HEK293 (cell line): ENCODE results near the gene ULBP2.

Experiments
- CTCF ChIA-PET: fragments of 350-600 bp; formaldehyde crosslinking; extraction: SDS; loops from one replicate; lab custom pipeline; 2021; ENCODE audit warnings: antibody characterized with exemption; lab: Yijun Ruan, JAX
- POLR2A ChIA-PET: fragments of 300-600 bp; formaldehyde crosslinking; extraction: SDS; loops from one replicate; lab custom pipeline; 2020; ENCODE audit warnings: antibody characterized with exemption, inconsistent platforms; lab: Yijun Ruan, JAX
- H3K27ac ChIP-seq: fragments of 200-500 bp; sonication (Bioruptor generic); 2 replicates; pipeline ENCODE4 v1.5.1; 2014; ENCODE audit warnings: low read depth, low read length, control low read depth, inconsistent platforms; ENCODE audit errors: extremely low read depth
- H3K36me3 ChIP-seq, 2 experiments: fragments of 200-500 bp in 1 of 2; sonication (Bioruptor generic) in 1 of 2; 1 replicate in 1 of 2; 2 replicates in 1 of 2; pipeline ENCODE4 v1.5.1; 2014 to 2017; ENCODE audit warnings: inconsistent platforms in 2 of 2, low read length in 2 of 2; ENCODE audit not compliant: control insufficient read depth in 2 of 2, insufficient read depth in 1 of 2
- H3K4me1 ChIP-seq: fragments of 200-500 bp; sonication (Bioruptor generic); 2 replicates; pipeline ENCODE4 v1.5.1; 2014; ENCODE audit warnings: mild to moderate bottlenecking, low read length, inconsistent platforms; ENCODE audit not compliant: control insufficient read depth, insufficient read depth
- H3K4me3 ChIP-seq: 2 replicates; pipeline ENCODE4 v1.5.1; 2011; ENCODE audit warnings: low read depth, mild to moderate bottlenecking, control low read depth, low read length, moderate library complexity
- H3K9me3 ChIP-seq: fragments of 200-500 bp; sonication (Bioruptor generic); 2 replicates; pipeline ENCODE4 v1.5.1; 2014; ENCODE audit warnings: low read depth, low read length, inconsistent platforms; ENCODE audit not compliant: control insufficient read depth, insufficient read depth
- BCL6B ChIP-seq: fragments of 450-650 bp; formaldehyde crosslinking; IDR thresholded peaks from 2 replicates; pipeline ENCODE4 v1.5.1; 2017; ENCODE audit warnings: missing biosample characterization, missing genetic modification characterization
- GFI1B ChIP-seq: fragments of 450-650 bp; formaldehyde crosslinking; IDR thresholded peaks from 2 replicates; pipeline ENCODE4 v1.5.1; 2016; ENCODE audit warnings: missing biosample characterization, missing genetic modification characterization
- INSM2 ChIP-seq: fragments of 450-650 bp; formaldehyde crosslinking; IDR thresholded peaks from 2 replicates; pipeline ENCODE4 v1.5.1; 2016; ENCODE audit warnings: missing biosample characterization, missing genetic modification characterization
- KLF10 ChIP-seq: fragments of 450-650 bp; IDR thresholded peaks from 2 replicates; pipeline ENCODE4 v1.5.1; 2018; ENCODE audit warnings: missing biosample characterization, mild to moderate bottlenecking, missing genetic modification characterization
- MYNN ChIP-seq: fragments of 450-650 bp; formaldehyde crosslinking; IDR thresholded peaks from 2 replicates; pipeline ENCODE4 v1.5.1; 2016; ENCODE audit warnings: missing biosample characterization, missing genetic modification characterization, borderline replicate concordance
- ZFP37 ChIP-seq: fragments of 450-650 bp; formaldehyde crosslinking; IDR thresholded peaks from 2 replicates; pipeline ENCODE4 v1.5.1; 2016; ENCODE audit warnings: missing biosample characterization, missing genetic modification characterization
- ZNF132 ChIP-seq: fragments of 450-650 bp; formaldehyde crosslinking; IDR thresholded peaks from 2 replicates; pipeline ENCODE4 v1.5.1; 2017; ENCODE audit warnings: missing biosample characterization, missing genetic modification characterization, borderline replicate concordance
- ZNF155 ChIP-seq: fragments of 450-650 bp; formaldehyde crosslinking; IDR thresholded peaks from 2 replicates; pipeline ENCODE4 v1.5.1; 2016; ENCODE audit warnings: missing biosample characterization, missing genetic modification characterization
- ZNF266 ChIP-seq: fragments of 450-650 bp; formaldehyde crosslinking; IDR thresholded peaks from 2 replicates; pipeline ENCODE4 v1.5.1; 2016; ENCODE audit warnings: missing biosample characterization, missing genetic modification characterization, low read depth
- ZNF362 ChIP-seq: fragments of 450-650 bp; formaldehyde crosslinking; IDR thresholded peaks from 2 replicates; pipeline ENCODE4 v1.5.1; 2016; ENCODE audit warnings: missing biosample characterization, missing genetic modification characterization
- ZNF404 ChIP-seq: fragments of 450-650 bp; formaldehyde crosslinking; IDR thresholded peaks from 2 replicates; pipeline ENCODE4 v1.5.1; 2017; ENCODE audit warnings: missing biosample characterization, missing genetic modification characterization
- ZNF433 ChIP-seq: fragments of 450-650 bp; formaldehyde crosslinking; IDR thresholded peaks from 2 replicates; pipeline ENCODE4 v1.5.1; 2016; ENCODE audit warnings: missing biosample characterization, missing genetic modification characterization, low read depth
- ZNF518A ChIP-seq: fragments of 450-650 bp; formaldehyde crosslinking; conservative IDR thresholded peaks from 2 replicates; pipeline ENCODE4 v1.5.1; 2016; ENCODE audit warnings: low read depth, missing biosample characterization, missing genetic modification characterization
- ZNF544 ChIP-seq: fragments of 450-650 bp; formaldehyde crosslinking; IDR thresholded peaks from 2 replicates; pipeline ENCODE4 v1.5.0; 2017; ENCODE audit warnings: missing biosample characterization, missing genetic modification characterization
- ZNF664 ChIP-seq: fragments of 450-650 bp; formaldehyde crosslinking; IDR thresholded peaks from 2 replicates; pipeline ENCODE4 v1.5.1; 2016; ENCODE audit warnings: missing biosample characterization, missing genetic modification characterization
- ZNF670 ChIP-seq: fragments of 450-650 bp; formaldehyde crosslinking; IDR thresholded peaks from 2 replicates; pipeline ENCODE4 v1.5.1; 2016; ENCODE audit warnings: missing biosample characterization, missing genetic modification characterization, low read depth
- ZNF785 ChIP-seq: fragments of 450-650 bp; formaldehyde crosslinking; IDR thresholded peaks from 2 replicates; pipeline ENCODE4 v1.5.1; 2016; ENCODE audit warnings: missing biosample characterization, missing genetic modification characterization
- ZXDB ChIP-seq: fragments of 450-650 bp; formaldehyde crosslinking; IDR thresholded peaks from 2 replicates; pipeline ENCODE4 v1.5.1; 2016; ENCODE audit warnings: missing biosample characterization, missing genetic modification characterization

Gene ULBP2

GRCh38 chr6:149909701-149910470 lies 31.9 kb upstream of the ULBP2 start:
- ChIA-PET CTCF (interaction anchor here (0.7 kb wide), 1 partner anchor 14 kb away, joined by 4 read pairs; no protein-coding TSS in a partner anchor), POLR2A (no interaction called here)
- Histone ChIP-seq H3K4me1 (no peaks in the 10 kb centered on the region), H3K27ac (no peak overlapping the region), H3K9me3 (no peaks in the 10 kb centered on the region), H3K4me3 (no peak overlapping the region), H3K36me3 (no peaks in the 10 kb centered on the region)
- TF ChIP-seq ZNF132 (tag by site-specific recombination) (no peak), ZNF670 (tag by site-specific recombination) (no peak), ZNF785 (tag by site-specific recombination) (no peak), ZNF433 (no peak), ZXDB (tag by site-specific recombination) (no peak), BCL6B (no peak), MYNN (tag by site-specific recombination) (no peak), KLF10 (tag by site-specific recombination) (no peak), ZNF362 (tag by site-specific recombination) (no peak), ZNF518A (no peak), ZNF266 (tag by site-specific recombination) (no peak), ZNF664 (no peak), GFI1B (tag by site-specific recombination) (no peak), ZFP37 (tag by site-specific recombination) (no peak), ZNF404 (tag by site-specific recombination) (no peak), ZNF544 (tag by site-specific recombination) (no peak), ZNF155 (no peak), INSM2 (tag by site-specific recombination) (no peak)
